RWPE1 (cell line): ENCODE measurements around the gene ABI2.

Source experiments
- CTCF ChIA-PET: fragments of 350-600 bp; sonication (Branson Sonifier 250); formaldehyde crosslinking; extraction: SDS; loops from one replicate; lab custom pipeline; 2021; lab: Yijun Ruan, JAX
- POLR2A ChIA-PET: fragments of 400-600 bp; formaldehyde crosslinking; extraction: SDS; loops from one replicate; lab custom pipeline; 2020; ENCODE audit warnings: antibody characterized with exemption; ENCODE audit not compliant: low non-redundant PET; lab: Yijun Ruan, JAX
- DNase-seq: peaks from one replicate; pipeline ENCODE4 v3.0.0; 2012; ENCODE audit warnings: low spot score
- H3K27ac ChIP-seq: fragments of 450-650 bp; 2 replicates; pipeline ENCODE4 v1.5.1; 2017
- CTCF ChIP-seq: fragments of 450-650 bp; conservative IDR thresholded peaks from 2 replicates; pipeline ENCODE4 v1.5.1; 2017; ENCODE audit warnings: low read depth, mild to moderate bottlenecking

The ABI2 gene

GRCh38 chr2:203453858-203454451 is 125.8 kb downstream of the ABI2 start:
- TF ChIP-seq CTCF = peak; percentile 77
- POLR2A ChIA-PET = no interaction called here
- no peak overlapping the region for H3K27ac ChIP-seq
- CTCF ChIA-PET = interaction anchor here (0.6 to 1.2 kb wide), 3 partner anchors 20 to 361 kb away, joined by 3 to 7 read pairs (median 3); no protein-coding TSS in a partner anchor
- DNase-seq = peak; percentile 41

GRCh38 chr2:203455209-203455608 is 127.0 kb downstream of the ABI2 start:
- CTCF ChIA-PET = interaction anchor here (0.7 to 1.2 kb wide), 3 partner anchors 21 to 360 kb away, joined by 3 to 4 read pairs (median 3); partner anchors contain the start of gene CD28
- DNase-seq = no peak
- TF ChIP-seq CTCF = no peak
- POLR2A ChIA-PET = no interaction called here
- H3K27ac ChIP-seq = no peak overlapping the region

GRCh38 chr2:203461746-203462145 is 133.6 kb downstream of the ABI2 start:
- no peak for DNase-seq
- no peak overlapping the region for H3K27ac ChIP-seq
- ChIA-PET CTCF (no interaction called here), POLR2A (no interaction called here)
- TF ChIP-seq CTCF = no peak

GRCh38 chr2:203462308-203462707 is 134.1 kb downstream of the ABI2 start:
- H3K27ac ChIP-seq = no peak overlapping the region
- no peak for DNase-seq
- ChIA-PET CTCF (no interaction called here), POLR2A (no interaction called here)
- no peak for TF ChIP-seq CTCF

- ChIA-PET CTCF (interaction anchor here (1.3 kb wide), 1 partner anchor 352 kb away, joined by 6 read pairs; no protein-coding TSS in a partner anchor), POLR2A (no interaction called here)
- no peak overlapping the region for H3K27ac ChIP-seq
- no peak for TF ChIP-seq CTCF
- no peak for DNase-seq
Measured at GRCh38 chr2:203463266-203463678, 135.1 kb downstream of the ABI2 start.

- TF ChIP-seq CTCF = no peak
- no peak for DNase-seq
- no peak overlapping the region for H3K27ac ChIP-seq
- POLR2A ChIA-PET = no interaction called here
- CTCF ChIA-PET = no interaction called here
Measured at GRCh38 chr2:203469546-203469945, 141.4 kb downstream of the ABI2 start.
